ENCODE data around the gene NISCH.

DNA sequence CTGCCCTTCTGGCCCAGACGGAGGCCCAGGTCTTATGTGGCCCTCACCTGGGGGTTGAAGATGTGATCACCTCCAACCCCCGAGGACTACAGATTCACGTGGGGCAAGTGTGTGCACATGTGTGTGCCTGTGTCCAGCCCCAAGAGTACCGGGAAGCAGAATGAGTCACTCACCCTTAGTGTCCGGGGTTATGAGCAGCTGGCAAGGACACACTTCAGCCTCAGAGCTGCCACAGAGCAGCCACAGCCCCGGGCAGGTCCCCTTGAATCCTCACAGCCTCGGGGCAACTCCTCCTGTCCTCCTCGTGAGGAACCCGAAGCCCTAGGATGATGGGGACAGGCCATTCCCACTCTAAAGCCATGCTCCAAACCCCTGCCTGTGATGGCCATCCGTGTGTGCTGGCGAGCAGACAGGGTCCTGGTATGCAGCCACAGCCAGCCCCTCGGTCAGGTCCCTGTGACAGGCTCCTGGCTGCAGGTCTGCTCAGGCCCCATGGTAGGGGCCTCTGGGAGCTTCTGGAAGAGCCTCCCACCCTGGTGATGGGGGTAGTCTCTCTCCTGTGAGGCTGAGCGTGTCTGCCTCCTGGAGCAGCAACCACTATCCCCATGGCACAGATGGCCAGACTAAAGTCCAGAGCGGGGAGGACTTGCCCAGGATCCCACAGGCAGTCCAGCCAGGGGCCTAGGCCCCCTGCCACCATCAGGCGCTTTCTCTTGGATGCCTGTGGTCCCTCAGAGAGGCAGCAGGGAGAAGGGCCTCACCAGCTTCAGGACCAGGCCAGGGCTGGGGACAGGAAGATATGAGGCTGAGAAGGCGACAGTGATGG, 40.6 kb downstream of the NISCH start:
- TF ChIP-seq EHMT2 (IDR thresholded peaks at IDR 0.05; ENCODE audit: low read depth): no peak
- TF ChIP-seq POLR2A (IDR thresholded peaks at IDR 0.05; ENCODE audit: low read length): no peak
- no peak for TF ChIP-seq RAD21 (conservative IDR thresholded peaks at IDR 0.05 in 1 of 2, IDR thresholded peaks at IDR 0.05 in 1 of 2)
- TF ChIP-seq, protein P1, sequence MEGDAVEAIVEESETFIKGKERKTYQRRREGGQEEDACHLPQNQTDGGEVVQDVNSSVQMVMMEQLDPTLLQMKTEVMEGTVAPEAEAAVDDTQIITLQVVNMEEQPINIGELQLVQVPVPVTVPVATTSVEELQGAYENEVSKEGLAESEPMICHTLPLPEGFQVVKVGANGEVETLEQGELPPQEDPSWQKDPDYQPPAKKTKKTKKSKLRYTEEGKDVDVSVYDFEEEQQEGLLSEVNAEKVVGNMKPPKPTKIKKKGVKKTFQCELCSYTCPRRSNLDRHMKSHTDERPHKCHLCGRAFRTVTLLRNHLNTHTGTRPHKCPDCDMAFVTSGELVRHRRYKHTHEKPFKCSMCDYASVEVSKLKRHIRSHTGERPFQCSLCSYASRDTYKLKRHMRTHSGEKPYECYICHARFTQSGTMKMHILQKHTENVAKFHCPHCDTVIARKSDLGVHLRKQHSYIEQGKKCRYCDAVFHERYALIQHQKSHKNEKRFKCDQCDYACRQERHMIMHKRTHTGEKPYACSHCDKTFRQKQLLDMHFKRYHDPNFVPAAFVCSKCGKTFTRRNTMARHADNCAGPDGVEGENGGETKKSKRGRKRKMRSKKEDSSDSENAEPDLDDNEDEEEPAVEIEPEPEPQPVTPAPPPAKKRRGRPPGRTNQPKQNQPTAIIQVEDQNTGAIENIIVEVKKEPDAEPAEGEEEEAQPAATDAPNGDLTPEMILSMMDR (IDR thresholded peaks at IDR 0.05): no peak
- TF ChIP-seq RFX5 (IDR thresholded peaks at IDR 0.05): no peak
- TF ChIP-seq EP300 (IDR thresholded peaks at IDR 0.05): no peak
- TF ChIP-seq JUNB (IDR thresholded peaks at IDR 0.05): no peak
- no peak for TF ChIP-seq MYC (IDR thresholded peaks at IDR 0.05; ENCODE audit: borderline replicate concordance, low read length)
